ENCODE results near the gene APP. TPM values are rescaled to one million over a fixed set of nuclear protein-coding genes. Genes with fewer than 3 reads are reported as not detected.

APP gene
- total RNA-seq, 1 experiment from 2014 or later = 560 TPM

DNA sequence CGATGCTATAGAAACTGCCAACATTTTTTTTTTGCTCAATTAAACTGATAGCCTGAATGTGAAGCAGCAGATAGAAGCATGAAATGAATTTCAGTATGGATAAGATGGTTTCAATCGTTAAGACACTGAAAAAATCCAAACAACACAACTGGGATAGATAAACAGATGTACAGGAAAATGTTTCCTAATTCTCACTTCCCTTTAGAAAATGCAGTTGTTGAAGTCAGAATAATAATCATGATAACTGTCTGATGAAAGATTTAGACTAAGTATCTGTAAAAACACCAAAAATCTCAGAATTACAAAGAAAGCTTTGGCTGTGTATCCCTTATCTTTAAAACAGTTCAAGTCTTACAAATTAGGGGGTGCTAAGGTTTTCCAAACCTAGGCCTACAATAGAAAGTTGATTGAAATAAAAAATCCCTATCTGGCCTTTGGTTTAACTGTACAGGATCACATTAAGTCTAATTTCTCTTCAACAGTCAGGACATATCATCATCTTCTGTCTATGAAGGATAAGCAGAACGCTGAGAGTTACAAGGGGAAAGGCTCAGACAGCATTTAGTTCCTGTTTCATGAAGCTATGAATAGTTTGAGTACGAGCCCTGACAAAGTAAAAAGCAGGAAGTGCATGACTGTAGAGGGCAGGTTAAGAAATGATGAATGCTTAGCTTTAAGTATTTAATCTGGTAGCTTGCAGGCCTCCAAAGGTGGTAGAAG is 203.2 kb downstream of the APP start:
- peak overlapping the region; percentile 70 for H3K27ac Mint-ChIP-seq
- TF ChIP-seq, protein P1, sequence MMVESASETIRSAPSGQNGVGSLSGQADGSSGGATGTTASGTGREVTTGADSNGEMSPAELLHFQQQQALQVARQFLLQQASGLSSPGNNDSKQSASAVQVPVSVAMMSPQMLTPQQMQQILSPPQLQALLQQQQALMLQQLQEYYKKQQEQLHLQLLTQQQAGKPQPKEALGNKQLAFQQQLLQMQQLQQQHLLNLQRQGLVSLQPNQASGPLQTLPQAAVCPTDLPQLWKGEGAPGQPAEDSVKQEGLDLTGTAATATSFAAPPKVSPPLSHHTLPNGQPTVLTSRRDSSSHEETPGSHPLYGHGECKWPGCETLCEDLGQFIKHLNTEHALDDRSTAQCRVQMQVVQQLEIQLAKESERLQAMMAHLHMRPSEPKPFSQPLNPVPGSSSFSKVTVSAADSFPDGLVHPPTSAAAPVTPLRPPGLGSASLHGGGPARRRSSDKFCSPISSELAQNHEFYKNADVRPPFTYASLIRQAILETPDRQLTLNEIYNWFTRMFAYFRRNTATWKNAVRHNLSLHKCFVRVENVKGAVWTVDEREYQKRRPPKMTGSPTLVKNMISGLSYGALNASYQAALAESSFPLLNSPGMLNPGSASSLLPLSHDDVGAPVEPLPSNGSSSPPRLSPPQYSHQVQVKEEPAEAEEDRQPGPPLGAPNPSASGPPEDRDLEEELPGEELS (CRISPR knock-in tag; IDR thresholded peaks at IDR 0.05) = no peak
- TF ChIP-seq FOXK1 (CRISPR knock-in tag; IDR thresholded peaks at IDR 0.05) (no peak), CREM (CRISPR knock-in tag; IDR thresholded peaks at IDR 0.05) (no peak), ZNF219 (CRISPR knock-in tag; IDR thresholded peaks at IDR 0.05; ENCODE audit: borderline replicate concordance) (no peak), NR1H2 (CRISPR knock-in tag; IDR thresholded peaks at IDR 0.05) (no peak)
- TF ChIP-seq, protein P2, sequence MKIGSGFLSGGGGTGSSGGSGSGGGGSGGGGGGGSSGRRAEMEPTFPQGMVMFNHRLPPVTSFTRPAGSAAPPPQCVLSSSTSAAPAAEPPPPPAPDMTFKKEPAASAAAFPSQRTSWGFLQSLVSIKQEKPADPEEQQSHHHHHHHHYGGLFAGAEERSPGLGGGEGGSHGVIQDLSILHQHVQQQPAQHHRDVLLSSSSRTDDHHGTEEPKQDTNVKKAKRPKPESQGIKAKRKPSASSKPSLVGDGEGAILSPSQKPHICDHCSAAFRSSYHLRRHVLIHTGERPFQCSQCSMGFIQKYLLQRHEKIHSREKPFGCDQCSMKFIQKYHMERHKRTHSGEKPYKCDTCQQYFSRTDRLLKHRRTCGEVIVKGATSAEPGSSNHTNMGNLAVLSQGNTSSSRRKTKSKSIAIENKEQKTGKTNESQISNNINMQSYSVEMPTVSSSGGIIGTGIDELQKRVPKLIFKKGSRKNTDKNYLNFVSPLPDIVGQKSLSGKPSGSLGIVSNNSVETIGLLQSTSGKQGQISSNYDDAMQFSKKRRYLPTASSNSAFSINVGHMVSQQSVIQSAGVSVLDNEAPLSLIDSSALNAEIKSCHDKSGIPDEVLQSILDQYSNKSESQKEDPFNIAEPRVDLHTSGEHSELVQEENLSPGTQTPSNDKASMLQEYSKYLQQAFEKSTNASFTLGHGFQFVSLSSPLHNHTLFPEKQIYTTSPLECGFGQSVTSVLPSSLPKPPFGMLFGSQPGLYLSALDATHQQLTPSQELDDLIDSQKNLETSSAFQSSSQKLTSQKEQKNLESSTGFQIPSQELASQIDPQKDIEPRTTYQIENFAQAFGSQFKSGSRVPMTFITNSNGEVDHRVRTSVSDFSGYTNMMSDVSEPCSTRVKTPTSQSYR (CRISPR knock-in tag; IDR thresholded peaks at IDR 0.05) = no peak
- H3K4me3 Mint-ChIP-seq = no peak overlapping the region
- ChIA-PET POLR2A (interaction anchor here (0.6 kb wide), 1 partner anchor 723 kb away, joined by 4 read pairs; no protein-coding TSS in a partner anchor), CTCF (interaction anchor here (1.3 to 1.4 kb wide), 2 partner anchors 105 to 166 kb away, joined by 3 read pairs; no protein-coding TSS in a partner anchor)
- peaks cover 61% of the 10 kb centered on the region for H3K4me1 Mint-ChIP-seq
- H3K27me3 Mint-ChIP-seq (ENCODE audit: low read depth) = no peaks in the 10 kb centered on the region
- ATAC-seq = peak; percentile 40
- H3K36me3 Mint-ChIP-seq = peaks cover 63% of the 10 kb centered on the region
- peaks cover 4% of the 10 kb centered on the region; the same call in 1 of the 2 replicates for H3K9me3 Mint-ChIP-seq
- no peak for DNase-seq (ENCODE audit: low spot score)

- H3K27ac Mint-ChIP-seq = no peak overlapping the region
- peaks cover 51% of the 10 kb centered on the region for H3K36me3 Mint-ChIP-seq
- peaks cover under 1% of the 10 kb centered on the region; the same call in 1 of the 2 replicates for H3K9me3 Mint-ChIP-seq
- ChIA-PET CTCF (no interaction called here), POLR2A (no interaction called here)
- no peak for DNase-seq (ENCODE audit: low spot score)
- no peak for ATAC-seq
- peaks cover 73% of the 10 kb centered on the region for H3K4me1 Mint-ChIP-seq
- no peak overlapping the region for H3K4me3 Mint-ChIP-seq
- H3K27me3 Mint-ChIP-seq (ENCODE audit: low read depth) = no peaks in the 10 kb centered on the region
- TF ChIP-seq, protein P3, sequence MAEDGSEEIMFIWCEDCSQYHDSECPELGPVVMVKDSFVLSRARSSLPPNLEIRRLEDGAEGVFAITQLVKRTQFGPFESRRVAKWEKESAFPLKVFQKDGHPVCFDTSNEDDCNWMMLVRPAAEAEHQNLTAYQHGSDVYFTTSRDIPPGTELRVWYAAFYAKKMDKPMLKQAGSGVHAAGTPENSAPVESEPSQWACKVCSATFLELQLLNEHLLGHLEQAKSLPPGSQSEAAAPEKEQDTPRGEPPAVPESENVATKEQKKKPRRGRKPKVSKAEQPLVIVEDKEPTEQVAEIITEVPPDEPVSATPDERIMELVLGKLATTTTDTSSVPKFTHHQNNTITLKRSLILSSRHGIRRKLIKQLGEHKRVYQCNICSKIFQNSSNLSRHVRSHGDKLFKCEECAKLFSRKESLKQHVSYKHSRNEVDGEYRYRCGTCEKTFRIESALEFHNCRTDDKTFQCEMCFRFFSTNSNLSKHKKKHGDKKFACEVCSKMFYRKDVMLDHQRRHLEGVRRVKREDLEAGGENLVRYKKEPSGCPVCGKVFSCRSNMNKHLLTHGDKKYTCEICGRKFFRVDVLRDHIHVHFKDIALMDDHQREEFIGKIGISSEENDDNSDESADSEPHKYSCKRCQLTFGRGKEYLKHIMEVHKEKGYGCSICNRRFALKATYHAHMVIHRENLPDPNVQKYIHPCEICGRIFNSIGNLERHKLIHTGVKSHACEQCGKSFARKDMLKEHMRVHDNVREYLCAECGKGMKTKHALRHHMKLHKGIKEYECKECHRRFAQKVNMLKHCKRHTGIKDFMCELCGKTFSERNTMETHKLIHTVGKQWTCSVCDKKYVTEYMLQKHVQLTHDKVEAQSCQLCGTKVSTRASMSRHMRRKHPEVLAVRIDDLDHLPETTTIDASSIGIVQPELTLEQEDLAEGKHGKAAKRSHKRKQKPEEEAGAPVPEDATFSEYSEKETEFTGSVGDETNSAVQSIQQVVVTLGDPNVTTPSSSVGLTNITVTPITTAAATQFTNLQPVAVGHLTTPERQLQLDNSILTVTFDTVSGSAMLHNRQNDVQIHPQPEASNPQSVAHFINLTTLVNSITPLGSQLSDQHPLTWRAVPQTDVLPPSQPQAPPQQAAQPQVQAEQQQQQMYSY (CRISPR knock-in tag; IDR thresholded peaks at IDR 0.05) = no peak
- TF ChIP-seq FOXP1 (CRISPR knock-in tag; IDR thresholded peaks at IDR 0.05; ENCODE audit: borderline replicate concordance) (no peak), TEAD1 (CRISPR knock-in tag; IDR thresholded peaks at IDR 0.05) (no peak), MYBL2 (CRISPR knock-in tag; IDR thresholded peaks at IDR 0.05) (no peak), ZBTB21 (CRISPR knock-in tag; IDR thresholded peaks at IDR 0.05; ENCODE audit: borderline replicate concordance) (no peak), PRRX2 (CRISPR knock-in tag; IDR thresholded peaks at IDR 0.05) (no peak), ZNF423 (CRISPR knock-in tag; IDR thresholded peaks at IDR 0.05) (no peak), NR2C2 (CRISPR knock-in tag; IDR thresholded peaks at IDR 0.05) (no peak), OVOL2 (CRISPR knock-in tag; IDR thresholded peaks at IDR 0.05; ENCODE audit: borderline replicate concordance) (no peak), ZNF219 (CRISPR knock-in tag; IDR thresholded peaks at IDR 0.05; ENCODE audit: borderline replicate concordance) (no peak), E2F5 (CRISPR knock-in tag; IDR thresholded peaks at IDR 0.05) (no peak), SMAD3 (CRISPR knock-in tag; IDR thresholded peaks at IDR 0.05; ENCODE audit: borderline replicate concordance) (no peak)
- TF ChIP-seq, protein P4, sequence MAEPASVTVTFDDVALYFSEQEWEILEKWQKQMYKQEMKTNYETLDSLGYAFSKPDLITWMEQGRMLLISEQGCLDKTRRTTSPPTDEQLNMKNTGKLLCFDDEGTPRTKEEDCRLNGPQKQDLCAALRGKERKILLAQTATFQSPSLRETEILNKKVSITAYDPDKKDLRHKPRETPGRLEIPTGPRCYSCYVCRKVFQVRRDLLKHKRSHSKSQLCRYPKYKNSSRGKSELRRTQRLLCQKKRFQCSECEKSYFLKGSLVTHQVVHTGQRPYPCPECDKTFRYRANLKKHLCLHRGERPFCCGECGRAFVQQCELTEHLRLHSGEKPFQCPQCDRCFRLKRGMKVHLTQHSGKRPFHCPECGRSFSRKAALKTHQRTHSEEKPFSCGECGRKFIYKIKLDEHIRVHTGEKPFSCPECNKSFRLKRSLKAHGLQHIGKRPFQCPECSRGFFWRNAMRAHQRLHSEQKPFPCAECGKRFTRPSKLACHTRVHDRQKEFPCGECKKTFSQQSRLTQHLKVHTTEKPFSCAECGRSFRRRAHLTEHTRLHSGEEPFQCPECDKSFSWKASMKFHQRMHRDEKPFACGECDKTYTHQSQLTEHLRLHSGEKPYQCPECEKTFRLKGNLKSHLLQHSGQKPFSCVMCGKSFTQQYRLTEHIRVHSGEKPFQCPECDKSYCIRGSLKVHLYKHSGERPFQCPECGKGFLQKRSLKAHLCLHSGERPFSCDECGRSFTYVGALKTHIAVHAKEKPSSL (CRISPR knock-in tag; conservative IDR thresholded peaks at IDR 0.05) = no peak
- TF ChIP-seq, protein P2 (CRISPR knock-in tag; IDR thresholded peaks at IDR 0.05) = no peak
Measured at GRCh38 chr21:25965951-25966707, 204.4 kb downstream of the APP start.
